SK-N-SH (cell line): ENCODE data around the gene REXO1. TPM values are rescaled to one million over a fixed set of nuclear protein-coding genes. Genes with fewer than 3 reads are reported as not detected.

Experiments
- CTCF ChIA-PET: fragments of 300-600, 350-600 bp; formaldehyde crosslinking; extraction: SDS; loops from one replicate; lab custom pipeline; 2021; lab: Yijun Ruan, JAX
- POLR2A ChIA-PET: fragments of 350-600 bp; sonication (Branson Sonifier 250); formaldehyde crosslinking; extraction: SDS; loops from one replicate; lab custom pipeline; 2020; ENCODE audit warnings: antibody characterized with exemption, inconsistent platforms; lab: Yijun Ruan, JAX
- DNase-seq: peaks from one replicate; pipeline ENCODE4 v3.0.0; 2012
- H2AFZ ChIP-seq: fragments of 200-600 bp; sonication (generic); 2 replicates; pipeline ENCODE4 v1.8.1; 2016; ENCODE audit warnings: antibody characterized with exemption, mild to moderate bottlenecking, low read depth
- H3F3A ChIP-seq: fragments of 200-600 bp; sonication (generic); replicated peaks from 2 replicates; pipeline ENCODE3; 2016; ENCODE audit warnings: antibody characterized with exemption, mild to moderate bottlenecking; ENCODE audit not compliant: insufficient read depth
- H3K27ac ChIP-seq, 2 experiments: fragments of 200-500 bp in 1 of 2; fragments of 200-600 bp in 1 of 2; sonication (Bioruptor generic) in 1 of 2; sonication (generic), shearing (Covaris generic) in 1 of 2; 2 replicates each; pipeline versions ENCODE4 v1.5.1 to v1.6.1; 2014 to 2016; ENCODE audit warnings: low read depth in 2 of 2, inconsistent platforms in 1 of 2, low read length in 1 of 2, mild to moderate bottlenecking in 1 of 2, mixed read lengths in 1 of 2
- H3K27me3 ChIP-seq: fragments of 200-600 bp; sonication (generic), shearing (Covaris generic); 2 replicates; pipeline ENCODE4 v1.6.1; 2016; ENCODE audit warnings: mixed run types; ENCODE audit not compliant: insufficient read depth
- H3K36me3 ChIP-seq, 2 experiments: fragments of 200-500 bp in 1 of 2; fragments of 200-600 bp in 1 of 2; sonication (Bioruptor generic) in 1 of 2; sonication (generic) in 1 of 2; replicated peaks in 1 of 2; 2 replicates each; pipeline versions ENCODE3 to v1.5.1; 2014 to 2016; ENCODE audit warnings: low read length in 1 of 2, mild to moderate bottlenecking in 1 of 2; ENCODE audit not compliant: insufficient read depth in 2 of 2, control insufficient read depth in 1 of 2
- H3K4me1 ChIP-seq, 2 experiments: fragments of 200-500 bp in 1 of 2; fragments of 200-600 bp in 1 of 2; sonication (Bioruptor generic) in 1 of 2; sonication (generic), shearing (Covaris generic) in 1 of 2; 2 replicates each; pipeline versions ENCODE4 v1.5.1 to v1.6.1; 2014 to 2016; ENCODE audit warnings: low read depth in 1 of 2, low read length in 1 of 2, mixed run types in 1 of 2; ENCODE audit not compliant: insufficient read depth in 2 of 2, control insufficient read depth in 1 of 2
- H3K4me2 ChIP-seq: fragments of 200-600 bp; sonication (generic), shearing (Covaris generic); 2 replicates; pipeline ENCODE4 v1.6.1; 2017; ENCODE audit warnings: mixed run types
- H3K4me3 ChIP-seq, 2 experiments: fragments of 200-500 bp in 1 of 2; fragments of 200-600 bp in 1 of 2; sonication (Bioruptor generic) in 1 of 2; sonication (generic), shearing (Covaris generic) in 1 of 2; 2 replicates each; pipeline versions ENCODE4 v1.5.1 to v1.8.1; 2014 to 2016; ENCODE audit warnings: low read depth in 2 of 2, inconsistent platforms in 1 of 2, low read length in 1 of 2, mild to moderate bottlenecking in 1 of 2, mixed read lengths in 1 of 2, moderate library complexity in 1 of 2
- H3K79me2 ChIP-seq: fragments of 200-600 bp; sonication (generic); 2 replicates; pipeline ENCODE4 v1.8.1; 2017; ENCODE audit warnings: mild to moderate bottlenecking; ENCODE audit not compliant: insufficient read depth
- H3K9ac ChIP-seq: fragments of 200-600 bp; sonication (generic); 2 replicates; pipeline ENCODE4 v1.6.1; 2017; ENCODE audit warnings: mixed run types
- H3K9me2 ChIP-seq: fragments of 200-600 bp; sonication (generic); 2 replicates; pipeline ENCODE4 v1.6.1; 2017; ENCODE audit warnings: mixed run types
- H3K9me3 ChIP-seq: fragments of 200-600 bp; sonication (generic); 2 replicates; pipeline ENCODE4 v1.6.1; 2017; ENCODE audit warnings: mixed run types, mild to moderate bottlenecking, moderate library complexity
- H4K20me1 ChIP-seq: fragments of 200-600 bp; sonication (generic); 2 replicates; pipeline ENCODE4 v1.6.1; 2017; ENCODE audit warnings: mild to moderate bottlenecking, mixed run types; ENCODE audit not compliant: insufficient read depth
- ELF1 ChIP-seq: IDR thresholded peaks from 2 replicates; pipeline ENCODE4 v1.4.0; 2012
- EP300 ChIP-seq, 2 experiments: IDR thresholded peaks; 2 replicates each; pipeline versions ENCODE4 v1.4.0 to v1.6.1; 2012; ENCODE audit warnings: borderline replicate concordance in 1 of 2, low read depth in 1 of 2, low read length in 1 of 2
- EZH2phosphoT487 ChIP-seq: fragments of 200-600 bp; sonication (generic); IDR thresholded peaks from 2 replicates; pipeline ENCODE4 v1.6.1; 2017; ENCODE audit warnings: low read depth, mixed run types, mild to moderate bottlenecking, antibody characterized with exemption, moderate library complexity, borderline replicate concordance
- MAX ChIP-seq: IDR thresholded peaks from 2 replicates; pipeline ENCODE4 v1.4.0; 2012; ENCODE audit warnings: low read depth
- MEF2A ChIP-seq: IDR thresholded peaks from 2 replicates; pipeline ENCODE4 v1.4.0; 2012; ENCODE audit warnings: low read depth, borderline replicate concordance
- MXI1 ChIP-seq: IDR thresholded peaks from 2 replicates; pipeline ENCODE4 v1.6.1; 2012; ENCODE audit warnings: mild to moderate bottlenecking, low read depth, low read length, improper control_type of control experiment
- POLR2AphosphoS5 ChIP-seq: IDR thresholded peaks from 2 replicates; pipeline ENCODE4 v1.6.1; 2012; ENCODE audit warnings: low read depth, low read length
- RAD21 ChIP-seq: IDR thresholded peaks from 2 replicates; pipeline ENCODE4 v1.6.1; 2012; ENCODE audit warnings: mild to moderate bottlenecking, low read length
- USF1 ChIP-seq: IDR thresholded peaks from 2 replicates; pipeline ENCODE4 v1.4.0; 2012; ENCODE audit warnings: low read depth, borderline replicate concordance
- WGBS: methylation state at CpG from one replicate; pipeline ENCODE4 v1.1.6; 2017; ENCODE audit warnings: low lambda C conversion rate; 5-methylcytosine and 5-hydroxymethylcytosine counted together
- polyA plus RNA-seq, 3 experiments: library from polyadenylated mRNA; depleted of rRNA; stranded (reverse); fragments of >200 nt; gene quantifications; 2 replicates each; pipeline ENCODE4 v1.2.3, GENCODE V29; 2012

REXO1 gene
- polyA plus RNA-seq, 1 of the 3 experiments (the other 2 are of a cell fraction): 18.8 TPM

DNA sequence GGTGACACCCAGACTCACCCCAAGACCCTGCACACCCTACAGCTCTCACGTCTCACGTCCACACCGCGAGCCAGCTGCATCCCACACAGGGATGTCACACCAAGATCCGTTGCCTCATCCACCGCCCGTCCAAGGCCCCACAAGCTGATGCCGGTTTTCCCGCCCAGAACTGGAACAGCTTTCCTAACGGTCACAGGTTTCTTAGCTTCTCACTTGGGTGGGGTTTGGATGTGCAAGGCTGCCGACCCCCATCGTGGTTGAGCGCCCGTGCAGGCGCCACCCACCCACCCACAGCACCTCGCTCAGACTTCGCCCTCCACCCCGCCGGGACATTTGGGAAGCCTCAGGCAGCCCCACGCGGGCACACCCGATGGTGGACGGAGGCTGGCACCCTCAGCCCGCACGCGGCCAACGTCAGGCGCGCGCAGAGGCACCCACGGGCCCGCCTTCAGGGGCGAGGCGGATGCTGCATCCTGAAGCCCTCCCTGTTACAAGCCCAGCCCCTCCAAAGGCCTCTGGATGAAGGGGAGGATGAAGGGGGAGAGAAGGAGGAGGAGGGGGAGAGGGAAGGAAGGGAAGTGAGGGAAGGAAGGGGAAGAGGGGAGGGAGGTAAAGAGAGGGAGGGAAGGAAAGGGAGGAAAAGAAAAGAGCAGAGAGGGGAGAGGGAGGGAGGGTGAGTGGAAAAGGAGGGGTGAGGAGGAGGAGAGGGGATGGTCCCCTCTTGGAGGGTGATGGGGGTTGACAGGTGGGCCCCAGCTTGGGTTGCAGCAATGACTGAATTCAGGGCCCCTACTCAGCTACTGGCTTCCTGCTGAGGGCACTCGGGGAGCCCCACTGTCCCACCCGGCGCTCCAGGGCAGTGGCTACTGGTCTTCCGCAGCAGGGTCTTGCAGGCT, 82.1 kb downstream of the REXO1 start:
- H3K79me2 ChIP-seq: no peaks in the 10 kb centered on the region
- peaks cover 73% of the 10 kb centered on the region for H3K27me3 ChIP-seq
- ChIA-PET CTCF (interaction anchor here (0.6 to 9.3 kb wide), 32 partner anchors 7 to 224 kb away, joined by 3 to 128 read pairs (median 4); partner anchors contain the start of gene UQCR11), POLR2A (no interaction called here)
- peaks cover 6% of the 10 kb centered on the region; the same call in 1 of the 2 replicates for H3K9me3 ChIP-seq
- H4K20me1 ChIP-seq: 0 out of 2 replicates have a peak, but pooled peaks cover 4% of the 10 kb centered on the region
- no peaks in the 10 kb centered on the region for H3K4me1 ChIP-seq
- no peak for DNase-seq
- H3K4me2 ChIP-seq: no peak overlapping the region
- no peaks in the 10 kb centered on the region for H3K9me2 ChIP-seq
- no peak overlapping the region for H3K4me3 ChIP-seq
- H2AFZ ChIP-seq: no peak overlapping the region
- H3K36me3 ChIP-seq: no peaks in the 10 kb centered on the region
- 10% methylated on average over 26 of the region's 38 CpGs for WGBS
- H3F3A ChIP-seq: peaks cover 5% of the 10 kb centered on the region
- no peak for TF ChIP-seq EP300 (IDR thresholded peaks at IDR 0.05; ENCODE audit: borderline replicate concordance in 1 of 2, low read depth in 1 of 2, low read length in 1 of 2)
- TF ChIP-seq RAD21: no peak
- TF ChIP-seq EZH2phosphoT487: no peak
- no peak for TF ChIP-seq POLR2AphosphoS5
- no peak for TF ChIP-seq ELF1
- TF ChIP-seq USF1: no peak
- TF ChIP-seq MEF2A: no peak
- no peak for TF ChIP-seq MAX
- no peak for TF ChIP-seq MXI1
- no peak overlapping the region for H3K9ac ChIP-seq
- H3K27ac ChIP-seq: no peak overlapping the region

Other genes with a start within 250 kb of the REXO1 start
- 247 and 372 TPM in 2 replicates for gene UQCR11, start 243.0 kb downstream of the REXO1 start, polyA plus RNA-seq (2012; rRNA removed)
- 81.3 and 104 TPM in 2 replicates for gene TCF3, start 195.9 kb downstream of the REXO1 start, polyA plus RNA-seq (2012; rRNA removed)
- gene ONECUT3, start 95.0 kb downstream of the REXO1 start, polyA plus RNA-seq (2012; rRNA removed): not detected in 2 replicates
- 6.2 and 8.0 TPM in 2 replicates for gene ATP8B3, start 36.2 kb downstream of the REXO1 start, polyA plus RNA-seq (2012; rRNA removed)
- gene KLF16, start 15.1 kb upstream of the REXO1 start, polyA plus RNA-seq (2012; rRNA removed): 11.3 and 16.1 TPM in 2 replicates
- gene ABHD17A, start 37.0 kb upstream of the REXO1 start, polyA plus RNA-seq (2012; rRNA removed): 61.1 and 69.1 TPM in 2 replicates
- 1.7 and 2.8 TPM in 2 replicates for gene ADAT3, start 56.9 kb upstream of the REXO1 start, polyA plus RNA-seq (2012; rRNA removed)
- 11.8 and 30.0 TPM in 2 replicates for gene SCAMP4, start 56.9 kb upstream of the REXO1 start, polyA plus RNA-seq (2012; rRNA removed)
- gene CSNK1G2, start 92.7 kb upstream of the REXO1 start, polyA plus RNA-seq (2012; rRNA removed): 77.3 and 79.4 TPM in 2 replicates
- 54.4 and 66.8 TPM in 2 replicates for gene BTBD2, start 167.2 kb upstream of the REXO1 start, polyA plus RNA-seq (2012; rRNA removed)
- 58.9 and 65.4 TPM in 2 replicates for gene MKNK2, start 202.8 kb upstream of the REXO1 start, polyA plus RNA-seq (2012; rRNA removed)
- gene MOB3A, start 247.8 kb upstream of the REXO1 start, polyA plus RNA-seq (2012; rRNA removed): 21.4 and 24.1 TPM in 2 replicates
- gene IZUMO4, start 248.4 kb upstream of the REXO1 start, polyA plus RNA-seq (2012; rRNA removed): 4.6 and 10.3 TPM in 2 replicates